Calu3 (cell line): ENCODE results near the gene IMMP1L. TPM values are rescaled to one million over a fixed set of nuclear protein-coding genes. Genes with fewer than 3 reads are reported as not detected.

ENCODE experiments used
- BruUV-seq: library from RNA; stranded (reverse); fragments of 400-500 nt; replicated peaks from 2 replicates; lab custom pipeline; 2021; lab: Mats Ljungman, UMichigan
- CTCF ChIA-PET: fragments of 300-600 bp; sonication (Branson Sonifier 250); formaldehyde crosslinking; loops from one replicate; lab custom pipeline; 2022; ENCODE audit warnings: antibody characterized with exemption; lab: Charles Lee
- DNase-seq: peaks from one replicate; pipeline ENCODE4 v3.0.0; 2022
- H3K27ac Mint-ChIP-seq: one replicate; pipeline ENCODE4 v1.8.0; 2022; ENCODE audit warnings: mixed read lengths; ENCODE audit not compliant: unreplicated experiment
- H3K27me3 Mint-ChIP-seq: one replicate; pipeline ENCODE4 v1.8.0; 2022; ENCODE audit warnings: mixed read lengths; ENCODE audit not compliant: unreplicated experiment
- H3K36me3 Mint-ChIP-seq: one replicate; pipeline ENCODE4 v1.8.0; 2022; ENCODE audit warnings: mild to moderate bottlenecking, moderate library complexity, mixed read lengths; ENCODE audit not compliant: insufficient read depth, unreplicated experiment
- H3K4me1 Mint-ChIP-seq: one replicate; pipeline ENCODE4 v1.8.0; 2022; ENCODE audit warnings: mild to moderate bottlenecking, low read depth, mixed read lengths; ENCODE audit not compliant: unreplicated experiment
- H3K4me3 Mint-ChIP-seq: one replicate; pipeline ENCODE4 v1.8.0; 2022; ENCODE audit warnings: mild to moderate bottlenecking, low read depth, moderate library complexity, mixed read lengths; ENCODE audit not compliant: unreplicated experiment
- H3K9me3 Mint-ChIP-seq: one replicate; pipeline ENCODE4 v1.8.0; 2022; ENCODE audit warnings: low read depth, mixed read lengths; ENCODE audit not compliant: unreplicated experiment
- CTCF ChIP-seq: fragments of 200-600 bp; IDR thresholded peaks from one replicate; pipeline ENCODE4 v1.8.0; 2022; ENCODE audit warnings: antibody characterized with exemption; ENCODE audit not compliant: unreplicated experiment
- intact Hi-C: fragments of 100-400 bp; cut with micrococcal nuclease; formaldehyde crosslinking; loops from one replicate; pipeline ENCODE4 v1.10.0; 2022; ENCODE audit not compliant: unreplicated experiment
- total RNA-seq: library from RNA; stranded (reverse); gene quantifications from 2 replicates; pipeline ENCODE4 v1.2.3, GENCODE V29; 2022

Gene IMMP1L
- total RNA-seq, 1 experiment from 2014 or later: 22.9 TPM

GRCh38 chr11:31419138-31419537 is 90.3 kb downstream of the IMMP1L start:
- BruUV-seq: no TSS peak
- H3K4me3 Mint-ChIP-seq: no peak overlapping the region

GRCh38 chr11:31417816-31418215 is 91.6 kb downstream of the IMMP1L start:
- no peaks in the 10 kb centered on the region for H3K4me1 Mint-ChIP-seq
- no peak overlapping the region for H3K4me3 Mint-ChIP-seq
- no peak for TF ChIP-seq CTCF
- intact Hi-C loops: no loop called here
- H3K27me3 Mint-ChIP-seq: no peaks in the 10 kb centered on the region
- H3K9me3 Mint-ChIP-seq: no peaks in the 10 kb centered on the region
- H3K27ac Mint-ChIP-seq: no peak overlapping the region
- CTCF ChIA-PET: no interaction called here
- DNase-seq: no peak
- no peaks in the 10 kb centered on the region for H3K36me3 Mint-ChIP-seq
- BruUV-seq: no TSS peak

More at GRCh38 chr11:31419138-31419537, 90.3 kb downstream of the IMMP1L start:
- Mint-ChIP-seq H3K27me3 (no peaks in the 10 kb centered on the region), H3K9me3 (no peaks in the 10 kb centered on the region), H3K4me1 (no peaks in the 10 kb centered on the region), H3K36me3 (no peaks in the 10 kb centered on the region), H3K27ac (no peak overlapping the region)
- TF ChIP-seq CTCF: no peak
- intact Hi-C loops: no loop called here
- CTCF ChIA-PET: no interaction called here
- DNase-seq: no peak

GRCh38 chr11:31417357-31417756 is 92.1 kb downstream of the IMMP1L start:
- no peak overlapping the region for H3K4me3 Mint-ChIP-seq
- no peaks in the 10 kb centered on the region for H3K27me3 Mint-ChIP-seq
- intact Hi-C loops: no loop called here
- H3K9me3 Mint-ChIP-seq: no peaks in the 10 kb centered on the region
- no peaks in the 10 kb centered on the region for H3K4me1 Mint-ChIP-seq
- BruUV-seq: no TSS peak
- TF ChIP-seq CTCF: no peak
- no peak overlapping the region for H3K27ac Mint-ChIP-seq
- no peak for DNase-seq
- CTCF ChIA-PET: no interaction called here
- H3K36me3 Mint-ChIP-seq: no peaks in the 10 kb centered on the region

- no peak overlapping the region for H3K27ac Mint-ChIP-seq
Observed at GRCh38 chr11:31415435-31415834, 94.0 kb downstream of the IMMP1L start.

More at GRCh38 chr11:31415435-31415834, 94.0 kb downstream of the IMMP1L start:
- CTCF ChIA-PET: no interaction called here
- H3K36me3 Mint-ChIP-seq: no peaks in the 10 kb centered on the region
- H3K9me3 Mint-ChIP-seq: peaks cover 2% of the 10 kb centered on the region
- H3K4me1 Mint-ChIP-seq: no peaks in the 10 kb centered on the region
- TF ChIP-seq CTCF: no peak
- DNase-seq: no peak
- no peaks in the 10 kb centered on the region for H3K27me3 Mint-ChIP-seq
- BruUV-seq: no TSS peak
- H3K4me3 Mint-ChIP-seq: no peak overlapping the region
- intact Hi-C loops: no loop called here
